ENCODE measurements around the gene THBD. TPM values are rescaled to one million over a fixed set of nuclear protein-coding genes. Genes with fewer than 3 reads are reported as not detected.

Gene THBD
- total and polyA plus RNA-seq, 9 of the 15 experiments (the other 6 are each of a cell fraction or from before 2014, with no cell fraction given): 0.07 to 0.49 (median 0.33) TPM

GRCh38 chr20:23020230-23021018 is 29.0 kb downstream of the THBD start:
- ATAC-seq: no peak
- DNase-seq (ENCODE audit: extremely low read depth in 1 of 4, low spot score in 3 of 4): no peak
- Histone ChIP-seq H3K4me1 (replicated peaks in 1 of 2; ENCODE audit: control insufficient read depth in 2 of 2, insufficient read depth in 2 of 2, low read length in 2 of 2) (no peaks in the 10 kb centered on the region; a peak in 1 of 5 replicates), H4K20me1 (replicated peaks; ENCODE audit: control insufficient read depth, insufficient read depth, low read length) (no peaks in the 10 kb centered on the region), H3K27ac (ENCODE audit: extremely low read depth, low read depth, low read length) (no peak overlapping the region), H3K36me3 (ENCODE audit: control insufficient read depth, insufficient read depth, low read length) (no peaks in the 10 kb centered on the region), H2AFZ (ENCODE audit: low read depth, low read length) (no peak overlapping the region), H3K27me3 (ENCODE audit: control insufficient read depth in 2 of 2, insufficient read depth in 2 of 2, low read length in 2 of 2) (no peaks in the 10 kb centered on the region; a peak in 1 of 5 replicates), H3K4me3 (no peak overlapping the region), H3K9ac (ENCODE audit: insufficient read depth in 1 of 2, low read depth in 2 of 2, low read length in 2 of 2) (no peak overlapping the region; a peak in 1 of 4 replicates), H3K9me3 (replicated peaks; ENCODE audit: control insufficient read depth, insufficient read depth, low read depth, low read length) (no peaks in the 10 kb centered on the region), H3K9me1 (ENCODE audit: control insufficient read depth, insufficient read depth, low read length) (no peaks in the 10 kb centered on the region), H3K79me2 (ENCODE audit: control insufficient read depth, insufficient read depth, low read length) (no peaks in the 10 kb centered on the region), H3K4me2 (ENCODE audit: insufficient read depth, low read length) (no peak overlapping the region)
- CTCF ChIA-PET (ENCODE audit: low intra/inter-chr PET ratio): no interaction called here
- in situ Hi-C loops (cut with MboI): no loop called here
- BruUV-seq (replicated peaks): no TSS peak
- no peak for FAIRE-seq
- 48% methylated on average over 11 of the region's 12 CpGs for WGBS (ENCODE audit: insufficient coverage, low coverage, missing lambda C conversion rate)
- POLR2A ChIA-PET: interaction anchor here (0.9 kb wide), 1 partner anchor 31 kb away, joined by 4 read pairs; no protein-coding TSS in a partner anchor
- intact Hi-C loops (cut with micrococcal nuclease): no loop called here
- TF ChIP-seq, protein P1, sequence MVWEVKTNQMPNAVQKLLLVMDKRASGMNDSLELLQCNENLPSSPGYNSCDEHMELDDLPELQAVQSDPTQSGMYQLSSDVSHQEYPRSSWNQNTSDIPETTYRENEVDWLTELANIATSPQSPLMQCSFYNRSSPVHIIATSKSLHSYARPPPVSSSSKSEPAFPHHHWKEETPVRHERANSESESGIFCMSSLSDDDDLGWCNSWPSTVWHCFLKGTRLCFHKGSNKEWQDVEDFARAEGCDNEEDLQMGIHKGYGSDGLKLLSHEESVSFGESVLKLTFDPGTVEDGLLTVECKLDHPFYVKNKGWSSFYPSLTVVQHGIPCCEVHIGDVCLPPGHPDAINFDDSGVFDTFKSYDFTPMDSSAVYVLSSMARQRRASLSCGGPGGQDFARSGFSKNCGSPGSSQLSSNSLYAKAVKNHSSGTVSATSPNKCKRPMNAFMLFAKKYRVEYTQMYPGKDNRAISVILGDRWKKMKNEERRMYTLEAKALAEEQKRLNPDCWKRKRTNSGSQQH (CRISPR knock-in tag; IDR thresholded peaks at IDR 0.05): no peak
- TF ChIP-seq RBM39 (optimal IDR thresholded peaks at IDR 0.05; ENCODE audit: low read depth, low read length) (no peak), USF2 (CRISPR knock-in tag; IDR thresholded peaks at IDR 0.05) (no peak), PTTG1 (tag; IDR thresholded peaks at IDR 0.05; ENCODE audit: low read depth) (peak; percentile 68; the same call in 1 of the 2 replicates), TCF7 (IDR thresholded peaks at IDR 0.05; ENCODE audit: borderline replicate concordance) (no peak), ZNF12 (CRISPR knock-in tag; IDR thresholded peaks at IDR 0.05) (no peak), ZBTB33 (CRISPR knock-in tag; IDR thresholded peaks at IDR 0.05) (no peak), PTRF (tag; IDR thresholded peaks at IDR 0.05) (peak; percentile 61; the same call in 1 of the 2 replicates), ZFPM2 (CRISPR knock-in tag; IDR thresholded peaks at IDR 0.05) (no peak), HDAC8 (tag; IDR thresholded peaks at IDR 0.05) (peak; percentile 75), ZBTB1 (CRISPR knock-in tag; IDR thresholded peaks at IDR 0.05; ENCODE audit: borderline replicate concordance, low read depth) (no peak)
- TF ChIP-seq, protein P2, sequence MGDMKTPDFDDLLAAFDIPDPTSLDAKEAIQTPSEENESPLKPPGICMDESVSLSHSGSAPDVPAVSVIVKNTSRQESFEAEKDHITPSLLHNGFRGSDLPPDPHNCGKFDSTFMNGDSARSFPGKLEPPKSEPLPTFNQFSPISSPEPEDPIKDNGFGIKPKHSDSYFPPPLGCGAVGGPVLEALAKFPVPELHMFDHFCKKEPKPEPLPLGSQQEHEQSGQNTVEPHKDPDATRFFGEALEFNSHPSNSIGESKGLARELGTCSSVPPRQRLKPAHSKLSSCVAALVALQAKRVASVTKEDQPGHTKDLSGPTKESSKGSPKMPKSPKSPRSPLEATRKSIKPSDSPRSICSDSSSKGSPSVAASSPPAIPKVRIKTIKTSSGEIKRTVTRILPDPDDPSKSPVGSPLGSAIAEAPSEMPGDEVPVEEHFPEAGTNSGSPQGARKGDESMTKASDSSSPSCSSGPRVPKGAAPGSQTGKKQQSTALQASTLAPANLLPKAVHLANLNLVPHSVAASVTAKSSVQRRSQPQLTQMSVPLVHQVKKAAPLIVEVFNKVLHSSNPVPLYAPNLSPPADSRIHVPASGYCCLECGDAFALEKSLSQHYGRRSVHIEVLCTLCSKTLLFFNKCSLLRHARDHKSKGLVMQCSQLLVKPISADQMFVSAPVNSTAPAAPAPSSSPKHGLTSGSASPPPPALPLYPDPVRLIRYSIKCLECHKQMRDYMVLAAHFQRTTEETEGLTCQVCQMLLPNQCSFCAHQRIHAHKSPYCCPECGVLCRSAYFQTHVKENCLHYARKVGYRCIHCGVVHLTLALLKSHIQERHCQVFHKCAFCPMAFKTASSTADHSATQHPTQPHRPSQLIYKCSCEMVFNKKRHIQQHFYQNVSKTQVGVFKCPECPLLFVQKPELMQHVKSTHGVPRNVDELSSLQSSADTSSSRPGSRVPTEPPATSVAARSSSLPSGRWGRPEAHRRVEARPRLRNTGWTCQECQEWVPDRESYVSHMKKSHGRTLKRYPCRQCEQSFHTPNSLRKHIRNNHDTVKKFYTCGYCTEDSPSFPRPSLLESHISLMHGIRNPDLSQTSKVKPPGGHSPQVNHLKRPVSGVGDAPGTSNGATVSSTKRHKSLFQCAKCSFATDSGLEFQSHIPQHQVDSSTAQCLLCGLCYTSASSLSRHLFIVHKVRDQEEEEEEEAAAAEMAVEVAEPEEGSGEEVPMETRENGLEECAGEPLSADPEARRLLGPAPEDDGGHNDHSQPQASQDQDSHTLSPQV (IDR thresholded peaks at IDR 0.05): peak; percentile 53; the same call in 1 of the 2 replicates
